Measurements from ENCODE around the gene MIB1. TPM values are rescaled to one million over a fixed set of nuclear protein-coding genes. Genes with fewer than 3 reads are reported as not detected.
"Not testable (repeated sequence)": the region's sequence is repeated elsewhere in the genome, so short reads cannot be mapped to it uniquely, and the experiment has no call there.

MIB1 gene
- total RNA-seq, 3 donors from 2014 or later: 12.3 to 16.8 (median 16.0) TPM

DNA sequence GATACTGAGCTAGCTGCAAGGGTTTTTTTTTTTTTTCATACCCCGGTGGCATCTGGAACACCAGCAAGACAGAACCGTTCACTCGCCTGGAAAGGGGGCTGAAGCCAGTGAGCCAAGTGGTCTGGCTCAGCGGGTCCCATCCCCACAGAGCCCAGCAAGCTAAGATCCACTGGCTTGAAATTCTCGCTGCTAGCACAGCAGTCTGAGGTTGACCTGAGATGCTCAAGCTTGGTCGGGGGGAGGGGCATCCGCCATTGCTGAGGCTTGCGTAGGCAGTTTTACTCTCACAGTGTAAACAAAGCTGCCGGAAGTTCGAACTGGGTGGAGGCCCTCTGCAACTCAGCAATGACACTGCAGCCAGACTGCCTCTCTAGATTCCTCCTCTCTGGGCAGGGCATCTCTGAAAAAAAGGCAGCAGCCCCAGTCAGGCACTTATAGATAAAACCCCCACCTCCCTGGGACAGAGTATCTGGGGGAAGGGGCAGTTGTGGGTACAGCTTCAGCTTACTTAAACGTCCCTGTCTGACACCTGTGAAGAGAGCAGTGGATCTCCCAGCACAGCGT is 5.1 kb upstream of the MIB1 start:
- ATAC-seq (no peak), DNase-seq (peak; percentile 20)
- H3K9me3 Mint-ChIP-seq: peaks cover 4% of the 10 kb centered on the region
- no peaks in the 10 kb centered on the region for H3K36me3 Mint-ChIP-seq (ENCODE audit: insufficient read depth)
- peaks cover 3% of the 10 kb centered on the region for H3K27me3 Mint-ChIP-seq (ENCODE audit: low read depth)
- H3K4me1 Mint-ChIP-seq (ENCODE audit: low read depth): peaks cover 12% of the 10 kb centered on the region
- no peak overlapping the region for H3K4me3 Mint-ChIP-seq

DNA sequence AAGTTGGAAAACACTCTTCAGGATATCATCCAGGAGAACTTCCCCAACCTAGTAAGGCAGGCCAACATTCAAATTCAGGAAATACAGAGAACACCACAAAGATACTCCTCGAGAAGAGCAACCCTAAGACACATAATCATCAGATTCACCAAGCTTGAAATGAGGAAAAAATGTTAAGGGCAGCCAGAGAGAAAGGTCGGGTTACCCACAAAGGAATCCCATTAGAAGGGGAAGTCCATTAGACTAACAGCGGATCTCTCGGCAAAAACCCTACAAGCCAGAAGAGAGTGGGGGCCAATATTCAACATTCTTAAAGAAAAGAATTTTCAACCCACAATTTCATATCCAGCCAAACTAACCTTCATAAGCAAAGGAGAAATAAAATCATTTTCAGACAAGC is 3.7 kb upstream of the MIB1 start:
- ATAC-seq; DNase-seq; H3K4me3 Mint-ChIP-seq; H3K27me3 Mint-ChIP-seq (ENCODE audit: low read depth); H3K9me3 Mint-ChIP-seq; H3K36me3 Mint-ChIP-seq (ENCODE audit: insufficient read depth): not testable (repeated sequence)
- H3K4me1 Mint-ChIP-seq (ENCODE audit: low read depth): peaks cover 13% of the 10 kb centered on the region

DNA sequence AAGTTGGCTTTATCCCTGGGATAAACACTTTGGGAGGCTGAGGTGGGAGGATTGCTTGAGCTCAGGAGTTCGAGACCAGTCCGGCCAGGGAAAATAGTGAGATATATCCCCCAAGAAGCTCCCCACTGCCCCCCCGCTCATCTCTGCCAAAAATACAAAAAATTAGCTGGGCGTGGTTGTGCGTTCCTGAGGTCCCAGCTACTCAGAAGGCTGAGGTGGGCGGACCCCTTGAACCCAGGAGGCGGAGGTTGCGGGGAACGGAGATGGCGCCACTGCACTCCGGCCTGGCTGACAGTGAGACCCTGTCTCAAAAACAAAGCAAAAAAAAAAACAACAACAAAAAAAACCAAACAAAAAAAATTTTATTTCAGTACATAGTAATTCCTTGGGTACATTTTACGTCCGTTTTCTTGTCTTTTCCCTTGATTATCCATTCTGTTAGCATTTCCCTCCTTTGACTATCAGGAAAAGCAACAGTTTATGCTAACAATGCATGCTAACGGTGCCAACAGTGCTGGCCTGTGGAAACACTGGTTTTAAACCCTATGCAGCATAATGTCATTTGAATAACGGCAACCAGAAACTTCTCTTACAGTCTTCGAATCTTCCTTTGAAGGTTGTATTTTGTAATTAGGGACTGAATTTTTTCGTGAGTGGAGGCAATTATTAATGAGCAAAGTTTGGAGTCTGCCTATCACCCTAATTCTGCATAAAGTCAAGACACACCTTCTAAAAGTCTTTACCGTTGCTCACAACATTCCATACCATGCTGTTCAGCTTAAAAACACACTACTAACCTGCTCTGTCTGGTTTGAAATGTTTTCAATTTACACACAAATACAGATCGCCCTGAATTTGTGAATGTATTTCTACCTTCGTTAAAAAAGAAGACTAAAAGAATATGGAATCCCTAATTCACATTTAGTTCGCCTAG is 721 bp upstream of the MIB1 start:
- ATAC-seq: peak; percentile 1
- peaks cover 4% of the 10 kb centered on the region for H3K9me3 Mint-ChIP-seq
- no peak for DNase-seq
- no peaks in the 10 kb centered on the region for H3K36me3 Mint-ChIP-seq (ENCODE audit: insufficient read depth)
- peaks cover 35% of the 10 kb centered on the region for H3K4me1 Mint-ChIP-seq (ENCODE audit: low read depth)
- peak overlapping the region; percentile 92 for H3K4me3 Mint-ChIP-seq
- peaks cover 3% of the 10 kb centered on the region for H3K27me3 Mint-ChIP-seq (ENCODE audit: low read depth)

DNA sequence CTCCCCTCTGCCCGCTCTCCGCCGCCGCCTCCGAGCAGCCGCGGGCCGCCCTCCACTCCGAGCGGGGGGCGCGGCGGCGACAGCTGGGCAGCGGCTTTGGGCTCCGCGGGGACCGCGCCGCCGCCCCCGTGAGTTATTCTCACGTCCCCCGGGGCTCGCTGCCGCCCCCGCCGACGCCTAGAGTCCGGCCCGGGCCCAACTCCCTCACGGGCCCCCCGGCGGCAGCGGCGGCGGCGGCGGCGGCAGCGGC is 645 bp downstream of the MIB1 start:
- DNase-seq: no peak
- Mint-ChIP-seq H3K27me3 (ENCODE audit: low read depth) (peaks cover 1% of the 10 kb centered on the region), H3K36me3 (ENCODE audit: insufficient read depth) (no peaks in the 10 kb centered on the region), H3K4me1 (ENCODE audit: low read depth) (peaks cover 40% of the 10 kb centered on the region), H3K4me3 (peak overlapping the region; percentile 83), H3K9me3 (peaks cover 4% of the 10 kb centered on the region)
- no peak for ATAC-seq

DNA sequence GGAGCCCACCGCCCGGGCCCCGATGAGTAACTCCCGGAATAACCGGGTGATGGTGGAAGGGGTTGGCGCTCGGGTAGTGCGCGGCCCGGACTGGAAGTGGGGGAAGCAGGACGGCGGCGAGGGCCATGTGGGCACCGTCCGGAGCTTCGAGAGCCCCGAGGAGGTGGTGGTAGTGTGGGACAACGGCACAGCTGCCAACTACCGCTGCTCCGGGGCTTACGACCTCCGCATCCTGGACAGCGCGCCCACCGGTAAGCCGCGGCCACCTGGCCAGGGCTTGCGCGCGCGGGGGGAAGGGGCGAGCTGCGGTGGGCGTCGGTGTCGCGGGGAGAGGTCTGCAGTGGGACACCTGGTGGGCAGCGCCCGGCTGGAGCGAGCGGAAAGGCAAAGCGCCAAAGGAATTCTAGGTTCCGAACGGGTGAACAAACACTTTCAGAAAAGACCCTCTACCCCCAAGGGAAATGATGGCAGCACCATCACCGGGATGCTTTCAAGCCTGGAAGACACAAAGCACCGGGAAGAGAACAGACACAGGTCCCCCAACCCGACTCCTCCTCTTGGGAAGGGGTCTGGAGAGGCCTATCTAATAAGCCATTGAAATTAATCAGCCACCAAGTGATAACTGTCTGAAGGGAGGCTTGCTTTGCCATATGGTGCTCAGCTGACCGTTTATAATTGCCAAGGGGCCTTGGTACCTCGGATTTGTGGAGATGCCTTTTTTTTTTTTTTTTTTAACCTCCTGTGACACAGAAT is 1.1 kb downstream of the MIB1 start:
- peak; percentile 12 to 20 for ATAC-seq
- H3K36me3 Mint-ChIP-seq (ENCODE audit: insufficient read depth): no peaks in the 10 kb centered on the region
- H3K9me3 Mint-ChIP-seq: peaks cover under 1% of the 10 kb centered on the region
- peak overlapping the region; percentile 83 for H3K4me3 Mint-ChIP-seq
- no peaks in the 10 kb centered on the region for H3K27me3 Mint-ChIP-seq (ENCODE audit: low read depth)
- H3K4me1 Mint-ChIP-seq (ENCODE audit: low read depth): peaks cover 44% of the 10 kb centered on the region
- DNase-seq: peak; percentile 25

DNA sequence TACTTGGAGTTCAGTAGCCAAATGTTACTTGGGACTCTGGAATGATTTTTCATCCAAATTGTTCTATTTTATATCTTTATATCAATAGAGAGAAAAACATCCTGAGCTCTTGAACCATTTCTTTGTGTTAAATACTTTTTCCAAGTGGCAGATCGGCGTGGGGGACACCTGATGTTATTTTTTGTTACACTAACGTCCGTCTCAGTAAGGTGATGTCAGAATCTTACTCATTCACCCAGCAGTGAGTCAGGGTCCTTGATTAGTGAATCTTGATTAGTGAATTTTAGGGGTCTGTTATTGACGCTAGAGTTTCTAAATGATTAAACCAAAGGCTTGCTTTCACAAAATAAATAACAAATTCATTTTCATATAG is 1.7 kb downstream of the MIB1 start:
- no peaks in the 10 kb centered on the region for H3K9me3 Mint-ChIP-seq
- DNase-seq: no peak
- H3K27me3 Mint-ChIP-seq (ENCODE audit: low read depth): no peaks in the 10 kb centered on the region
- H3K4me1 Mint-ChIP-seq (ENCODE audit: low read depth): peaks cover 48% of the 10 kb centered on the region
- ATAC-seq: no peak
- peak overlapping the region; percentile 83 for H3K4me3 Mint-ChIP-seq
- no peaks in the 10 kb centered on the region for H3K36me3 Mint-ChIP-seq (ENCODE audit: insufficient read depth)

DNA sequence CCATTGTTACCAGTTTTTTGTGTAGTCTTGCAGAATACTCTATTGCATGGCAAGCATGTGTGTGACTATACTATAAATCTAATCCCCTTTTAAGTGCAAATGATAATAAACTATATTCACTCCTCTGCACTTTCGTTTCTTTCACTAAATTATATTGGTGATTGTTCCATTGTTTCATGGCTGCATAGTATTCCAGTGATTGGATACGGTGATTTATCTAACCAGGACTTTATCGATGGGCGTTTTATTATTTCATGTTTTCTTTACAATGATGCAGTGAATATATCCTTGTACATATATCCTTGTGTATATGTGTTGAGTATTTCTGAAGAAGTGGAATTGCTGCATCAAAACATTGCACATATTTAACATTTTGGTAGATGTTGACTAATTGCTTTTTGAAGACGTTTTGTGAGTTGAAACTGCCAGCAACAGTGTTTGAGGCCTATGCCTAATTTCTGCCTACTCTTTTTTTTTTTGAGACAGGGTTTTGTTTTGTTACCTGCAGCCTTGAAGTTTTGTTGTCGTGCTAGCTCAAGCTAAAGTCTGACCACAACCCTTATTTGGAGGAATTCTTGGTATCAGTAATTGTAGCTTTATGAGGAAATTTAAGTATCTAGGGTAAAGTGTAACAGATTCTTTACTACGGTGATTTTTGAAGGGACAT is 2.7 kb downstream of the MIB1 start:
- no peaks in the 10 kb centered on the region for H3K9me3 Mint-ChIP-seq
- ATAC-seq: no peak
- H3K4me1 Mint-ChIP-seq (ENCODE audit: low read depth): peaks cover 57% of the 10 kb centered on the region
- no peak for DNase-seq
- no peaks in the 10 kb centered on the region for H3K36me3 Mint-ChIP-seq (ENCODE audit: insufficient read depth)
- no peaks in the 10 kb centered on the region for H3K27me3 Mint-ChIP-seq (ENCODE audit: low read depth)
- H3K4me3 Mint-ChIP-seq: peak overlapping the region; percentile 75

DNA sequence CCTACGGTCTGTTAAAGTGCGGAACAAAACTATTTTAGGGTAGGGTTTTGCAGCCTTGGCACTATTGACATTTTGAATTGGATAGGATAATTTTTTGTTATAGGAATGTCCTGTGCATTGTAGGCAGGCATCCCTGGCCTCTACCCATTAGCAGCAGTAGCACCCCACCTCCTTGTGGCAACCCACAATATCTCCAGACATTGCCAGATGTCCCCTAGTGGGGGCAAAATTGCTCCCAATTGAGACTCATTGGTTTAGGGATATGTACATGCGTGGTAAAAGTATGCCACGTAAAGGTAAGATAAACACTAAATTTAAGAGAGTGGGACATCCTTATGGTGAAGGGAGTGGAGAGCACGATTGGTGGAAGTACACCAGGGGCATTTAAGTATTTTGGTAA is 4.6 kb downstream of the MIB1 start:
- Mint-ChIP-seq H3K4me1 (ENCODE audit: low read depth) (peaks cover 53% of the 10 kb centered on the region), H3K9me3 (no peaks in the 10 kb centered on the region), H3K36me3 (ENCODE audit: insufficient read depth) (no peaks in the 10 kb centered on the region), H3K27me3 (ENCODE audit: low read depth) (no peaks in the 10 kb centered on the region), H3K4me3 (no peak overlapping the region)
- no peak for ATAC-seq
- no peak for DNase-seq

DNA sequence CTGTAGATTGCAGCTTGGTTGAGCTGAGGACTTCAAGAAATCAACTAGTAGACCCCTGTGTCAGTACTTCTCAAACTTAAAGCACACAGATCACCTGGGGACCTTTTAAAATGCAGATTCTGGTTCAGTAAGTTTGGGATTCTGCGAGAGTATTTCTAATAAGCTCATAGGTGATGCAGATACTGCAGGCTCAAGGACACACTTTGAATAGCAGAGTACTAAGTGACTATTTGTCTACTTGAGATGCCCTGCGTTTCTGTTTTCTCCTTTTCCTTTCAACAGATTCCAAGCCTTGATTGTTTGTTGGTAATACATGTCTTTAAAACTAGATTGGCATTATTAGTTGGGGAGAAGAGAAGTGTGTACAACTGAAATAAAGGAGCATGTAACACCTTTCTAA is 6.7 kb downstream of the MIB1 start:
- Mint-ChIP-seq H3K9me3 (no peaks in the 10 kb centered on the region), H3K27me3 (ENCODE audit: low read depth) (no peaks in the 10 kb centered on the region), H3K4me3 (no peak overlapping the region), H3K36me3 (ENCODE audit: insufficient read depth) (no peaks in the 10 kb centered on the region), H3K4me1 (ENCODE audit: low read depth) (peaks cover 48% of the 10 kb centered on the region)
- ATAC-seq (no peak), DNase-seq (no peak)

DNA sequence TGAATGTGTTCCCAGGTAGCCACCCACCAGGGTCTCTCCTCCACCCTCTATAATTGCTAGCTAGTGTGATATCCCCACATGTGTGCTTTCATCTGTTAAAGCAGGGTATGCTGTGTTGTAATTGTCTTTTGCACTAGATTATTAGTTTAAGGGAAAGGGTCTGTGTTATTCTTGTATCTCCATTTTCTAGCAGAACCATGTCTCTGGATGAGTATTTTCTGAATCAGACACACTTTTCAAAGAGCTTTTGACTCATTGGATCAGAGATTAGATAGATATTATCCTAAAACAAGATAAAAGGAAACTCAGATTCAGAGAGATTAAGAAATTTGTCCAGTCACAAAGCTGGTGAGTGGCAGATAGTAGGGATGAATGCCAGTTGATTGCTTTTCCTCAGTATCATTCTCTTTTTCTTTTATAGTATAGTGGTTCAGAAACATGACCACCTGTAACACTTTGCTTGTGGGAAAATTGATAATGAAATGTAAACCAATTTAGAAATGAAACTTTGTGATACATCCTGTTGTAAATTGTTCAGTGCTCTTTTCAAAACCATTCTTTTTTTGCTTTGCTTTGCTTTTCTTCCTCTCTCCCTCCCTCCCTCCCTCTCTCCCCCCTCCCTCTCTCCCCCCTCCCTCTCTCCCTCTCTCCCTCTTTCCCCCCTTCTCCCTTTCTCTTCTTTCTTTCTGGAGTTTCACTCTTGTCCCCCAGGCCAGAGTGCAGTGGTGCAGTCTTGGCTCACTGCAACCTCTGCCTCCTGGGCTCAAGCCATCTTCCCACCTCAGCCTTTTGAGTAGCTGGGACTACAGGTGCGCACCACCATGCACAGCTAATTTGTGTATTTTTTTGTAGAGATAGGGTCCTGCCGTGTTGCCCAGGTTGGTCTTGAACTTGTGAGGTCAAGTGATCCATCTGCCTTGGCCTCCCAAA is 7.4 kb downstream of the MIB1 start:
- H3K4me1 Mint-ChIP-seq (ENCODE audit: low read depth): peaks cover 43% of the 10 kb centered on the region
- peak; percentile 57 to 63 for ATAC-seq
- no peak overlapping the region for H3K4me3 Mint-ChIP-seq

DNA sequence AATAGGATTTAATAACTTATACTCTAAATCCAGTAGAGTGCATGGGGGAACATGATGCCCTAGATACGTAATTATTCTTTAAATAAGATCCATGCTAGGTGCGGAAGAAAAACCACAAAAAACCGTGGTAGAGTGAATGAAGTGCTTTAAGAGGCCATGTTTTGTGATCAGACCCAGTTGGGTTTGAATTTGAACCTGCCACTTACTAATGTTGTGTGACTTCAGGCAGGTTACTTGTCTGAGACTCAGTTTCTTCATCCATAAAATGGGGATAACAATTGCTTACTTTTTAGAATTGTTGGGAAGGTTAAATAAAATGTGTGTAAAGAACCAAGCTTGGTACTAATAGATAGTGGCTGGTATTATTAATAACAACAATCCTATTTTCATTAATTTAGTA is 17.2 kb downstream of the MIB1 start:
- no peak overlapping the region for H3K4me3 Mint-ChIP-seq
- no peak for DNase-seq
- ATAC-seq: no peak
- no peaks in the 10 kb centered on the region for H3K9me3 Mint-ChIP-seq
- H3K27me3 Mint-ChIP-seq (ENCODE audit: low read depth): no peaks in the 10 kb centered on the region
- no peaks in the 10 kb centered on the region for H3K36me3 Mint-ChIP-seq (ENCODE audit: insufficient read depth)
- H3K4me1 Mint-ChIP-seq (ENCODE audit: low read depth): peaks cover 26% of the 10 kb centered on the region

More for the DNA sequence above, 7.4 kb downstream of the MIB1 start:
- H3K27me3 Mint-ChIP-seq (ENCODE audit: low read depth): no peaks in the 10 kb centered on the region
- no peaks in the 10 kb centered on the region for H3K9me3 Mint-ChIP-seq
- DNase-seq: no peak
- no peaks in the 10 kb centered on the region for H3K36me3 Mint-ChIP-seq (ENCODE audit: insufficient read depth)

DNA sequence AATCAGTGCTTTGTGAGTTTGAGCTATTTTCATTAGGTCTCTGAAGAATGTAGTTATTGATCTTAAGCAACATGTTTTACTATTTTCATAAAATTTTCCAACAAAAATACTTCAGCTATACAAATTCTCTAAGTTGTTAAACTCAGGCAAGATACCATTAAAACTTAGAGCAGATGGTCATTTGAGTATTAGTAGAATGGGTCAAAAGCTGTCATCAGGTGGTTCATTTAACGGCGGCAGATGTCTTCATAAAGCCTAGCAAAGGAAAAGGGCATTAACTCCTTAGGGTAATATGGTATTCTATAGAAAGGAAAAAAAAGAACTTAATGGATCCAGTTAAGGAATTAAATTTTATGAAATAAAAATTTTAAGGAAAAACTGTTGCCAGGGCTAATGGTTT is 19.2 kb downstream of the MIB1 start:
- Mint-ChIP-seq H3K4me1 (ENCODE audit: low read depth) (peaks cover 19% of the 10 kb centered on the region), H3K27me3 (ENCODE audit: low read depth) (no peaks in the 10 kb centered on the region), H3K4me3 (no peak overlapping the region), H3K36me3 (ENCODE audit: insufficient read depth) (no peaks in the 10 kb centered on the region), H3K9me3 (no peaks in the 10 kb centered on the region)
- ATAC-seq: no peak
- no peak for DNase-seq

DNA sequence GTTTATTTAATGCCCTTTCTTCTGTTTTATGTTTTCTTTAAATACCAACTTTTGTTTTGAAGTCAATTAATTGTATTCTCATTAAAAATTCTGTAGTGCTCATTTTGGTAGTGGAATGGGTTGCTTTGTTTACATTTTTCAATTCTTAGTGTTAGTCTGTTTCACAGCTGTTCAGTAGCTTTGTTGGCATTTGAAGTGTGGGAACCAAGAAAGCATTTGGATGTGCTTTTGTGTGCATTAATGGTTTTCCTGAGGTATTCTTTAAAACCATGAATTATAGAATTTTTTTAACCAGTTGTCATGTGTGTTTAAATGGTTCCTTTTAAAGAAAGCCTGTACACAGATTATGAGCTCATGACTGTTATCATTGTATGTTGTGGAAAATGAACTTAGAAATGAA is 19.7 kb downstream of the MIB1 start:
- DNase-seq (no peak), ATAC-seq (no peak)
- H3K9me3 Mint-ChIP-seq: no peaks in the 10 kb centered on the region
- H3K36me3 Mint-ChIP-seq (ENCODE audit: insufficient read depth): peaks cover 3% of the 10 kb centered on the region
- no peak overlapping the region for H3K4me3 Mint-ChIP-seq
- no peaks in the 10 kb centered on the region for H3K27me3 Mint-ChIP-seq (ENCODE audit: low read depth)
- H3K4me1 Mint-ChIP-seq (ENCODE audit: low read depth): peaks cover 19% of the 10 kb centered on the region
